HFFc6 (cell line): Measurements from ENCODE around the gene JARID2. TPM values are rescaled to one million over a fixed set of nuclear protein-coding genes. Genes with fewer than 3 reads are reported as not detected.

Experiments
- DNase-seq: peaks from one replicate; pipeline ENCODE4 v3.0.0-alpha.2; 2018
- H3K27ac Mint-ChIP-seq: 2 replicates; pipeline ENCODE4 v1.8.0; 2020; ENCODE audit warnings: mild to moderate bottlenecking, mixed read lengths
- H3K27me3 Mint-ChIP-seq: 2 replicates; pipeline ENCODE4 v1.8.0; 2021; ENCODE audit warnings: mild to moderate bottlenecking, moderate library complexity, mixed read lengths; ENCODE audit not compliant: insufficient read depth
- H3K36me3 Mint-ChIP-seq: 2 replicates; pipeline ENCODE4 v1.8.0; 2021; ENCODE audit warnings: low read depth, mixed read lengths
- H3K4me1 Mint-ChIP-seq: 2 replicates; pipeline ENCODE4 v1.8.0; 2020; ENCODE audit warnings: low read depth, mixed read lengths
- H3K4me3 Mint-ChIP-seq: 2 replicates; pipeline ENCODE4 v1.8.0; 2020; ENCODE audit warnings: mild to moderate bottlenecking, moderate library complexity, mixed read lengths
- H3K9me3 Mint-ChIP-seq: 2 replicates; pipeline ENCODE4 v1.8.0; 2020; ENCODE audit warnings: mild to moderate bottlenecking, mixed read lengths
- CTCF ChIP-seq: fragments of 200-600 bp; sonication (generic); IDR thresholded peaks from 2 replicates; pipeline ENCODE4 v1.5.0; 2021; ENCODE audit warnings: antibody characterized with exemption, mild to moderate bottlenecking
- total RNA-seq, 6 experiments: library from RNA; stranded (reverse); fragmentation: NEBNext Ultra II Directional; extraction: Animal tissue kit (Norgen Biotek cat#: 25700); gene quantifications; 2 replicates in 1 of 6; 3 replicates in 5 of 6; pipeline ENCODE4 v1.2.3, GENCODE V29; 2021

The JARID2 gene
- total RNA-seq, 6 experiments from 2014 or later: 8.3 to 10.1 (median 9.5) TPM

DNA sequence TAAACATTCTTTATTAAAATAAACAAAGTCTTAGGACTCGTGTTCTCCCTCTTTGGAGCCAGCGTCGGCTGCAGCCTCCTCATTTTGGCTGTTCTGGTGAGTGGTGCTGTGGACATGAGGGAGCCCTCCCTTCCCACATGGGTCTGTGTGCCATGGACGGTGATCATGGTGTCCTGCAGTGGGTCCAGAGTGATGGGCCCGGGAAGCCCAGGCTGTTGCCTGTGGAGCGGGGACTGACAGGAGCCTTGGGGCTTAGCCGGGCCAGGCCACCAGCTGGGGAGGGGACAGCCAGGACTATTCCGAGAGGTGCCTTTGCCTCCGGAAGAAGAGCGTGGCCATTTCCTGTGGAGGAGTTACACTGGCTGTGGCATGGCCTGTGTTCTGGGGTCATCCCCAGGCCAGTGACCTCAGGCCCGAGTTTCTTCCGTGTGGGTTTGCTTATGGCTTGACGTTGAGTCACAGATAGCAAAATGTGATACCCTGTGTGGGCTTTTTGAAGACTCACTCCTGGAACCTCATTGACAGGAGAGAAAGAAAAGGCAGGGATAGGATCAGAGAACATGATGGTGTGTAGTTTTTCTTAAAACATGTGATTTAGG, 263.6 kb downstream of the JARID2 start:
- DNase-seq: no peak
- TF ChIP-seq CTCF: no peak
- H3K4me1 Mint-ChIP-seq: peaks cover 25% of the 10 kb centered on the region
- H3K27me3 Mint-ChIP-seq: peaks cover 6% of the 10 kb centered on the region
- peaks cover 20% of the 10 kb centered on the region for H3K36me3 Mint-ChIP-seq
- no peak overlapping the region for H3K4me3 Mint-ChIP-seq
- no peaks in the 10 kb centered on the region for H3K9me3 Mint-ChIP-seq
- H3K27ac Mint-ChIP-seq: peak overlapping the region; percentile 31; the same call in 1 of the 2 replicates

DNA sequence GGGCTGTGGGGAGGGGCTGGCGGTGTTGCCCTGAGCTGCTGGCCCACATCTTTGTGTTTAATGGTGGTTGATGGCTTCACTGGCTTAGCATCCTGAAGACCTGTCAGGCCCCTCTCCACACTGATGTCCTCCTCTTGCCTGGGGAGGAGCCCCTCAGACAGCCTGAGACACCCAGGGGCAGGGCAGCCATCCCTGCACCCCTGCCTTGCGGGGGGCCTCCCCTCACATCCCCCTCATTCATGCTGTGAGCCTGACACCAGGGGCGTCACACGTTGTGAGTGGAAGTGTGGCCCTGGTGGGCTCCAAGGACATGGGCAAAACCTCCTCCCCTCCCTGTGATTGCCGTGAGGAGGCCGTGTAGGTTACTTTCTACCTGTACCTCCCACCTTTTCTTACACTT, 264.3 kb downstream of the JARID2 start:
- Mint-ChIP-seq H3K9me3 (no peaks in the 10 kb centered on the region), H3K36me3 (peaks cover 25% of the 10 kb centered on the region)

DNA sequence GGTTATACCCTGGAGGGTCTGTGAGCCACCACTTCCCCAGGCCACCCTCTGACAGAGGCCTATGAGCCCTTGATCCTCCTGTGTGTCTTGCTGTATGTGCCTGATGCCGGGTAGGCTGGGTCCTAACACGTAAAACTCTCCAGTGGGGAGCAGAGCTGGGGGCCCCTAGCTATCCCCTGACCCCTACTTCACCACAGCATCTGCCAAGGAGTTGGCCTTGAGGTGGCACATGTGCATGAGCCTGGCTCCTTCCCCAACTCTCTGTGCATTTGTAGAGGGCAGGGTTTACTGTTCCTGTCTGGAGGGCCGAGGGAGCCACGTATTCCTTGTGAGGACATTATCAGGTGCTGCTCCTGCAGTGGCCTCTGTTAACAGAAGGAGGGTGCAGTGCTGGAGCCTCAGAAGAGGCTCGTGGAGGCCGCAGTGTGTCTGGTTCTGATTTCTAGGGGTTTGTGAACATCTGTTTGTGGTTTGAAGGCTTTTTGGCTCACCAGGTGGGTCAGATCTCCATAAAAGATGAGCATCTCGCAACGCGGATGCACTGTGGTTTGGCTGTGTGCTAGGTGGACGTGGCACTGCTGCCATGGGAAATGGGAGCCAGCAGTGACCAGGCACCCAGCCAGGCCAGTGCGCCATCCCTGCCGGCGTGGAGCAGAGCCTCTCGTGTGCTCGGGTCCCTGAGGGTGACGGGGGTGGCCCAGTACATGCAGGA, 264.8 kb downstream of the JARID2 start:
- Mint-ChIP-seq H3K4me3 (no peak overlapping the region), H3K9me3 (no peaks in the 10 kb centered on the region), H3K27me3 (peaks cover 6% of the 10 kb centered on the region), H3K36me3 (peaks cover 25% of the 10 kb centered on the region), H3K27ac (peak overlapping the region; percentile 42; the same call in 1 of the 2 replicates), H3K4me1 (peaks cover 12% of the 10 kb centered on the region)
- no peak for DNase-seq
- TF ChIP-seq CTCF: no peak

More for the DNA sequence above, 264.3 kb downstream of the JARID2 start:
- TF ChIP-seq CTCF: no peak
- Mint-ChIP-seq H3K4me1 (peaks cover 18% of the 10 kb centered on the region), H3K27ac (peak overlapping the region; percentile 42; the same call in 1 of the 2 replicates), H3K27me3 (peaks cover 6% of the 10 kb centered on the region), H3K4me3 (no peak overlapping the region)
- no peak for DNase-seq

DNA sequence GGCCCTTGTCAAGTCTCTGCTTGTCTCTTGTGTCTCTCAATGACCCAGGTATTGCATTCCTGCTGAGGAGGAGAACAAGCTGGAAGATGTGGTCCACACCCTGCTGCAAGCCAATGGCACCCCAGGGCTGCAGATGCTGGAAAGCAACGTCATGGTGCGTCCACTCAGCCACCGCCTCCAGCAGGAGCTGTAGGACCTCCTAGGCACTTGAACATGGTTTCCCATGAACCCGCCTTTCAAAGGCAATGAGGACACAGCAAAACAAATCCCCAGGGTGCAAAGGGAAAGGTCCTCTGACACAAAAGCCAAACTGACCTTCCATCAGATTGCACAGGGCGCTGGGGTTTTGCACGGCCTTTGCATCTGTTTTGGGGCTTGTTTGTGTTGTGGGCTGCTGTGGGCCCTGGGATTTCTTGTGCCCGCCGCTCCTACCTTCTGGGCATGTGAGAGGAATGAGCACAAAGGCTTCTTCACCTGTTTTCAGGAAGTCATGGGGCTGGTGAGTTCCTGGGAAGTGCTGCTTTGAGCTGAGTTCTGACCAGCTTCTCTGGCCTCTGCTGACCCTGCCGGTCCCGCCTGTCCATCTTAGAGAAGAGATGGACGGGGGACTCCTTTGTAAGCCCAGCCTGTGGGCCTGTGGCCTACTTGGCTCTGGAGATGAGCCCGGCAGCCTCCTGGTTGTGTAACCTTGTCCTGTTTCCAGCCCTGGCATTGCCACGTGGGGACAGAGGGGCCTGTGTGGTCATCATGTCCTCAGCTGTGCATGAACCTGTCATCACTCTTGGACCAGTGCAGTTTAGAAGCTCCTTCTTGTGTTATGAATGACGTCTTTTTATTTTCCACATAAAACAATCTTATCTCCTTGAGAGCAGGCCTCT, 265.6 kb downstream of the JARID2 start:
- no peak overlapping the region for H3K27ac Mint-ChIP-seq
- no peaks in the 10 kb centered on the region for H3K9me3 Mint-ChIP-seq
- H3K36me3 Mint-ChIP-seq: peaks cover 28% of the 10 kb centered on the region
- DNase-seq: no peak
- no peak for TF ChIP-seq CTCF
- no peak overlapping the region for H3K4me3 Mint-ChIP-seq
- peaks cover 10% of the 10 kb centered on the region for H3K4me1 Mint-ChIP-seq
- peaks cover 7% of the 10 kb centered on the region for H3K27me3 Mint-ChIP-seq

GRCh38 chr6:15512126-15512525, 266.3 kb downstream of the JARID2 start:
- H3K4me3 Mint-ChIP-seq: no peak overlapping the region
- peak; percentile 37; the same call in 1 of the 2 replicates for TF ChIP-seq CTCF
- peaks cover 10% of the 10 kb centered on the region for H3K4me1 Mint-ChIP-seq
- peaks cover 8% of the 10 kb centered on the region for H3K27me3 Mint-ChIP-seq
- H3K36me3 Mint-ChIP-seq: peaks cover 27% of the 10 kb centered on the region
- no peak for DNase-seq
- no peaks in the 10 kb centered on the region for H3K9me3 Mint-ChIP-seq
- H3K27ac Mint-ChIP-seq: no peak overlapping the region
